Upper lobe of left lung (tissue), 6 donors: ENCODE data around the gene NEURL3. TPM values are rescaled to one million over a fixed set of nuclear protein-coding genes. Genes with fewer than 3 reads are reported as not detected.

ENCODE experiments used
- ATAC-seq, 2 donors: fragments of 200-7000 bp; cut with Tn5 transposase; one replicate each; pipeline ENCODE4 v1.9.1; 2022; ENCODE audit warnings: mild to moderate bottlenecking in 2 of 2, moderate library complexity in 2 of 2; ENCODE audit not compliant: low FRiP score in 2 of 2
- DNase-seq, 2 donors: peaks; one replicate each; pipeline ENCODE4 v3.0.0-alpha.2; 2019 to 2020
- H3K27ac ChIP-seq, 4 donors: fragments of 200-600 bp; sonication (generic); one replicate each; pipeline ENCODE4 v1.5.1; 2016 to 2019
- H3K27me3 ChIP-seq, 4 donors: fragments of 200-600 bp; sonication (generic); one replicate each; pipeline ENCODE4 v1.5.1; 2017 to 2019
- H3K36me3 ChIP-seq, 4 donors: fragments of 200-600 bp; sonication (generic); one replicate each; pipeline ENCODE4 v1.5.1; 2016 to 2019
- H3K4me1 ChIP-seq, 4 donors: fragments of 200-600 bp; sonication (generic); one replicate each; pipeline ENCODE4 v1.5.1; 2018 to 2019
- H3K4me3 ChIP-seq, 4 donors: fragments of 200-600 bp; sonication (generic); one replicate each; pipeline ENCODE4 v1.5.1; 2017 to 2019; ENCODE audit warnings: mild to moderate bottlenecking in 2 of 4, moderate library complexity in 1 of 4
- H3K9me3 ChIP-seq, 4 donors: fragments of 200-600 bp; sonication (generic); one replicate each; pipeline ENCODE4 v1.5.1; 2018 to 2019
- CTCF ChIP-seq, 6 experiments: fragments of 450-650 bp in 4 of 6; fragments of 200-600 bp in 2 of 6; sonication (generic) in 2 of 6; IDR thresholded peaks; one replicate each; pipeline ENCODE4 v1.5.1; 2016 to 2019; ENCODE audit warnings: antibody characterized with exemption in 6 of 6
- EP300 ChIP-seq, 4 donors: sonication (generic); formaldehyde crosslinking; IDR thresholded peaks; one replicate each; pipeline ENCODE4 v1.5.1; 2017; ENCODE audit warnings: antibody characterized with exemption in 4 of 4, control low read depth in 2 of 4
- POLR2A ChIP-seq, 4 donors: fragments of 450-650 bp; IDR thresholded peaks; one replicate each; pipeline ENCODE4 v1.5.1; 2016 to 2017; ENCODE audit warnings: antibody characterized with exemption in 4 of 4, mild to moderate bottlenecking in 2 of 4
- POLR2AphosphoS5 ChIP-seq, 2 donors: sonication (generic); formaldehyde crosslinking; IDR thresholded peaks; one replicate each; pipeline ENCODE4 v1.5.1; 2017; ENCODE audit warnings: antibody characterized with exemption in 2 of 2
- WGBS, 2 donors: methylation state at CpG; one replicate each; pipeline ENCODE4 v1.1.5; 2017 to 2018; 5-methylcytosine and 5-hydroxymethylcytosine counted together
- total RNA-seq, 6 donors: library from RNA; depleted of rRNA in 4 of 6; stranded (reverse); fragments of >200 nt in 4 of 6; gene quantifications; one replicate each; pipeline versions ENCODE4 v1.1.0 to v1.2.1, GENCODE V29; 2016 to 2021
- donor health status: DM: no; HTN: no; CAD: no; lungs with moderate emphysema.
- donor health status: DM: no; HTN: yes; CAD: no; lungs with severe emphysema.

The NEURL3 gene
- total RNA-seq, 6 donors from 2014 or later: 0.61 to 2.6 (median 1.1) TPM; not detected in 3

GRCh38 chr2:96495982-96496629, 9.1 kb downstream of the NEURL3 start:
- TF ChIP-seq POLR2A (IDR thresholded peaks at IDR 0.05): no peak
- no peak for TF ChIP-seq POLR2AphosphoS5 (IDR thresholded peaks at IDR 0.05)
- TF ChIP-seq EP300 (IDR thresholded peaks at IDR 0.05): no peak
- TF ChIP-seq CTCF (IDR thresholded peaks at IDR 0.05): no peak
- peak overlapping the region in 2 of 4 donors; percentile 60 to 73 for H3K27ac ChIP-seq
- 51 to 55% methylated on average over 6 of the region's 6 CpGs for WGBS, 2 donors

GRCh38 chr2:96494188-96494587, 11.0 kb downstream of the NEURL3 start:
- Histone ChIP-seq H3K27ac (no peak overlapping the region), H3K36me3 (no peaks in the 10 kb centered on the region), H3K27me3 (no peaks in the 10 kb centered on the region), H3K4me3 (no peak overlapping the region), H3K4me1 (no peaks in the 10 kb centered on the region), H3K9me3 (peaks cover 0 to 10% (median 4%) of the 10 kb centered on the region in 4 donors)
- 90 to 100% methylated on average over 1 of the region's 1 CpG for WGBS, 2 donors
- TF ChIP-seq POLR2A (IDR thresholded peaks at IDR 0.05) (no peak), CTCF (IDR thresholded peaks at IDR 0.05) (no peak), POLR2AphosphoS5 (IDR thresholded peaks at IDR 0.05) (no peak), EP300 (IDR thresholded peaks at IDR 0.05) (no peak)
- DNase-seq (no peak), ATAC-seq (no peak)

More at GRCh38 chr2:96495982-96496629, 9.1 kb downstream of the NEURL3 start:
- Histone ChIP-seq H3K9me3 (peaks cover 0 to 10% (median 4%) of the 10 kb centered on the region in 4 donors), H3K27me3 (no peaks in the 10 kb centered on the region), H3K36me3 (no peaks in the 10 kb centered on the region), H3K4me3 (no peak overlapping the region), H3K4me1 (peaks cover 0 to 9% (median 1%) of the 10 kb centered on the region in 4 donors)
- ATAC-seq: no peak
- DNase-seq: no peak

- DNase-seq (no peak), ATAC-seq (no peak)
- H3K9me3 ChIP-seq: peaks cover 0 to 10% (median 4%) of the 10 kb centered on the region in 4 donors
- no peaks in the 10 kb centered on the region for H3K27me3 ChIP-seq
- no peak overlapping the region for H3K27ac ChIP-seq
- no peak overlapping the region for H3K4me3 ChIP-seq
- no peak for TF ChIP-seq EP300 (IDR thresholded peaks at IDR 0.05)
- TF ChIP-seq POLR2A (IDR thresholded peaks at IDR 0.05): no peak
- TF ChIP-seq CTCF (IDR thresholded peaks at IDR 0.05): no peak
- no peak for TF ChIP-seq POLR2AphosphoS5 (IDR thresholded peaks at IDR 0.05)
- H3K36me3 ChIP-seq: no peaks in the 10 kb centered on the region
- no peaks in the 10 kb centered on the region for H3K4me1 ChIP-seq
- 66 to 82% methylated on average over 5 of the region's 5 CpGs for WGBS, 2 donors
Observed at GRCh38 chr2:96493072-96493471, 12.1 kb downstream of the NEURL3 start.

GRCh38 chr2:96491860-96492497, 13.2 kb downstream of the NEURL3 start:
- Histone ChIP-seq H3K4me3 (no peak overlapping the region), H3K27me3 (no peaks in the 10 kb centered on the region), H3K36me3 (no peaks in the 10 kb centered on the region), H3K27ac (no peak overlapping the region), H3K9me3 (peaks cover 0 to 10% (median 4%) of the 10 kb centered on the region in 4 donors), H3K4me1 (peaks cover 0 to 3% (median 0%) of the 10 kb centered on the region in 4 donors)
- no peak for DNase-seq
- WGBS, 2 donors: 100% methylated on average over 1 of the region's 1 CpG
- TF ChIP-seq CTCF (IDR thresholded peaks at IDR 0.05): no peak
- no peak for TF ChIP-seq POLR2A (IDR thresholded peaks at IDR 0.05)
- no peak for TF ChIP-seq POLR2AphosphoS5 (IDR thresholded peaks at IDR 0.05)
- TF ChIP-seq EP300 (IDR thresholded peaks at IDR 0.05): no peak
- ATAC-seq: no peak
